A204.1 (cell line): ENCODE data around the gene POU4F2.
"Not testable (repeated sequence)": the region's sequence is repeated elsewhere in the genome, so short reads cannot be mapped to it uniquely, and the experiment has no call there.

Experiments
- FAIRE-seq: peaks from 2 replicates; lab custom pipeline; 2012; peaks lifted over from hg19 to GRCh38; lab: Jason Lieb, UNC

POU4F2 gene

DNA sequence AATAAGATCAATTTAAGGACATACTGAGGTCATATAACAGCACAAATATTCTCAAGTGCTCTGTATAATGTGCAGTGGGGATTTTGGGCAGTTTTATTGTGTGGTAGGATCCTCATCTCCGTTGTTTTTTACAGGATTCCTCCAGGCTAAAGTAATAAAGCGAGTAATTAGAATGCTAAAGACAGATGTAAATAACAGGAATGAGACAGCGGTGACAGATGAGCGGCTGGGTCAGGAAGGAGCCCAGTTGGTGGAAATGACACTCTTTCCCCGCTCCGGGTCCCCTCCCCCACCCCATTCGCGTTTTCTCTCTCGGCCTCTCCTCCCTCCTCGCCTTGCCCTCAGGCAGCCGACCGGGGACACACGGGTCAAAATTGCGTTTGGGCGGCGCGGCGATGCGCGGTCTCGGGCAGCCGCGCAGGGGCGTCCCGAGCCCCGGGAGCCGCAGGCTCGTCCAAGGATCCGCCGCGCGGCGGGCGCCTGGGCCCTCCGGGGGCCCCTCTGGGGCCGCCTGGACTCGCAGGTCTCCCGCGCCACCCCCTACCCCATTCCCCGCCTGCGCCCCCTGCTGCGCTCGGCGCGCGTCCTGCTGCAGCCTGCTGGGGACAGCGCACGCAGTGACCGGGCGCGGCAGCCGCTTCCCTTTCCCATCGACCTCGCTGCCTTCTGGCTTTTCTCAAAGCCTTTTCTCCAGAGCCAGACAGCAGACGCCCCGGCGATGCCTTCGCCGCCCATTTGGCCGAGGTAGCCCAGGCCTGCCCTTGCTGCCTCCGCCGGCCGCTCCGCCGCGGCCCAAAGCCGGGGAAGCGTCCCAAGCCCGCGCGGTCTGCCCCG lies 16.2 kb downstream of the POU4F2 start:
- no peak for FAIRE-seq

GRCh38 chr4:146655521-146655856 lies 16.8 kb downstream of the POU4F2 start:
- no peak for FAIRE-seq

DNA sequence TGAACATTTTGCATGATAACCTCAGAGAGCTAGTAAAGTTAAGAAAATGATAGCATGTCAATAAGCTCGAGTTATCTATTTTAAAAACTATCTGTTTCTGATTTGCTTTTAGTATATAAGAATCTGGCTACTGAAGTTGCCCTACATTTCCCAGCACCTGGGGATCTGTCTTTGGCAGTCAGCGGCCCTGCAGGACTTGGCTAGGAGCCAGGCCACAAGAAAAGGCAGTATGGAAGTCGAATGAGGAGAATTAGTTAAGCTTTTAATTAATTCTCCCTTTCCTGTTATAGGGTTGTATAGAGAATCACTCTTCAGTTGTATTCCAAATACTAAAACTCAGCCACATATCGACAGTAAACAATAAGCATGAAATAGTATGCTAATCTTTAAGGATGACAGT lies 22.7 kb downstream of the POU4F2 start:
- no peak for FAIRE-seq

GRCh38 chr4:146663968-146664311 lies 25.2 kb downstream of the POU4F2 start:
- FAIRE-seq, result not testable (repeated sequence)

DNA sequence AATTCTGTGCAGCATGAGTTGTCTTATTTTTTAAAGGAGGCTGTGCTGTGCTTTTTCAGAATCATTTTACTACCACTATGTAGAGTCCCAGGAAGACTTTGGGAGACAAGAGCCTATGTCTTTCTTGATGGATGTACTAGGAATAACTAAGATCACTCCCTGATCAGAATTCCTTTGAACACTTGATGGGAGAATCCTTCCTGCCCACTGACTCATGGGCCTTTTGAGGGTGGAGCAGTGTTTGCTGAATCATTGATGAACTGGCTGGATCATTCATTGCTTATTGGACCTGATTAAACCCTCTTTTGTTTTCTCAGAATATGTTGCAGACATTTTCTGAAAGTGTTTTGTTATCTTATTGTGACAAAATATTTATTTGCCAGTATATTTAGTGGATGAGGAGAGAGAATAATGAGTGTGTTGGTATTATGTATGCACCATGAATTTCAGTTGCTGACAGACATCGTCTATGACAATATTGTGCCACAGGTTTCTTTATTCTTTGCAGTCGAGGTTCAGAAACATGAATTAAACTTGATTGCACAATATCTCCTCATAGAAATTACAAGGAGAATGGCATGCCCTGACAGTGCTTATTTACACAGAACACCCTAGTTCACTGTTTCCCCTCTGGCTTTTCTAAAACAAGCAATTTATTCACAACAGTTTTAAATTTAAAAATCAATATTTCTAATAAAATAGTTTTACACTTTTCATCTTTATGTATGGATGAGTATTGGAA lies 36.3 kb downstream of the POU4F2 start:
- FAIRE-seq, result no peak
